ENCODE data around the gene APOO. TPM values are rescaled to one million over a fixed set of nuclear protein-coding genes. Genes with fewer than 3 reads are reported as not detected.

APOO gene
- total RNA-seq, 1 donor from 2014 or later = 8.6 TPM

DNA sequence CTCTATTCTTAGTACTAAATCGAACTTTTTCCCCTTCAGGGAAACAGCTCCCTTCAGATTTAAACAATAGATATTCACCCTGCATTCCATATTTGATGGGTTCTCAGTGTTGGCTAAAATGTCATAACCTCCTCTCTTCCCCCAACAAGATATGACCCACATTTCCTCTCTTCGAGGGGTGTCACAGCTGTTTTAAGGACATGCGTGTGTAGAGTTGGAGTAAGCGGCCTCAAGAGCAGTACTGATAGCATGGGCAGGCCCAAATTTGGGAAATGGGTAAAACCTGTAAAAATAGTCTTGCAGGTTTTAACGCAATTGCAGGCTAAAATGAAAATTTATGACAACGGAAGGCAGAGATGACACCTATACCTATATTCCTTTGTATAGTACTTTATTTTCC is 96.1 kb downstream of the APOO start:
- Histone ChIP-seq H3K4me3 (no peak overlapping the region), H3K27me3 (no peaks in the 10 kb centered on the region), H3K9me3 (no peaks in the 10 kb centered on the region), H3K27ac (no peak overlapping the region), H3K4me1 (no peaks in the 10 kb centered on the region), H3K36me3 (no peaks in the 10 kb centered on the region)
- intact Hi-C loops (cut with DNase I) = no loop called here
- TF ChIP-seq POLR2AphosphoS5 (IDR thresholded peaks at IDR 0.05; ENCODE audit: insufficient read depth in 1 of 2, low read depth in 1 of 2) (no peak), POLR2A (IDR thresholded peaks at IDR 0.05) (no peak)
- TF ChIP-seq, protein P1, sequence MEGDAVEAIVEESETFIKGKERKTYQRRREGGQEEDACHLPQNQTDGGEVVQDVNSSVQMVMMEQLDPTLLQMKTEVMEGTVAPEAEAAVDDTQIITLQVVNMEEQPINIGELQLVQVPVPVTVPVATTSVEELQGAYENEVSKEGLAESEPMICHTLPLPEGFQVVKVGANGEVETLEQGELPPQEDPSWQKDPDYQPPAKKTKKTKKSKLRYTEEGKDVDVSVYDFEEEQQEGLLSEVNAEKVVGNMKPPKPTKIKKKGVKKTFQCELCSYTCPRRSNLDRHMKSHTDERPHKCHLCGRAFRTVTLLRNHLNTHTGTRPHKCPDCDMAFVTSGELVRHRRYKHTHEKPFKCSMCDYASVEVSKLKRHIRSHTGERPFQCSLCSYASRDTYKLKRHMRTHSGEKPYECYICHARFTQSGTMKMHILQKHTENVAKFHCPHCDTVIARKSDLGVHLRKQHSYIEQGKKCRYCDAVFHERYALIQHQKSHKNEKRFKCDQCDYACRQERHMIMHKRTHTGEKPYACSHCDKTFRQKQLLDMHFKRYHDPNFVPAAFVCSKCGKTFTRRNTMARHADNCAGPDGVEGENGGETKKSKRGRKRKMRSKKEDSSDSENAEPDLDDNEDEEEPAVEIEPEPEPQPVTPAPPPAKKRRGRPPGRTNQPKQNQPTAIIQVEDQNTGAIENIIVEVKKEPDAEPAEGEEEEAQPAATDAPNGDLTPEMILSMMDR (IDR thresholded peaks at IDR 0.05) = no peak
- no peak for DNase-seq (ENCODE audit: extremely low spot score in 2 of 2)

DNA sequence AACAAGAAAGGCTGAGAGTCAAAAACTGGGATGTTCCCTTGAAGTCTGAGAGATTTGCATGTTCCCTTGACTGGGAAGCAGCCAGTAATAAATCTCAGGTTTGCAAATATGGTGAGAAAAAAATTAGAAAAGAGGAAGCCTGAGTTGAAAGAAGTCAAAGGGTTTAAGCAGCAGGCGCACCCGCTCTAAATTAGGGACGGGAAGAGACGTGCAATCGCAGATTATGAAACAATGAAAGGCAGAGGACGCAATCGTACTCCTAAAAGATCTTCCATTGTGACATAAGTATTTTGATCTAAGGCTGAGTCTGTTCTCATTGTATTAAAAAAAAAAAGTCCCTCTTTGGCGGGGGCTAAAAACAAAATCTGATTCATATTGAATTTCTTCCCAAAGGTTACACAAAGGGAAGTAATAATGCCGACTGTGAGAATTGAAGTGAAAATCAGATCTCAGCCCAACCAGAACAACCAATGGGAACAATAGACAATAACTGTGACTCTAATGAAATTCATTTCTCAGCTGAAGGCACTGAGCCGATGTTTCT is 96.6 kb downstream of the APOO start:
- Histone ChIP-seq H3K27me3 (no peaks in the 10 kb centered on the region), H3K27ac (no peak overlapping the region), H3K9me3 (no peaks in the 10 kb centered on the region), H3K4me3 (no peak overlapping the region), H3K4me1 (no peaks in the 10 kb centered on the region), H3K36me3 (no peaks in the 10 kb centered on the region)
- DNase-seq (ENCODE audit: extremely low spot score in 2 of 2) = no peak
- no peak for TF ChIP-seq POLR2A (IDR thresholded peaks at IDR 0.05)
- TF ChIP-seq, protein P1 (IDR thresholded peaks at IDR 0.05) = no peak
- TF ChIP-seq POLR2AphosphoS5 (IDR thresholded peaks at IDR 0.05; ENCODE audit: insufficient read depth in 1 of 2, low read depth in 1 of 2) = no peak
- intact Hi-C loops (cut with DNase I) = no loop called here

DNA sequence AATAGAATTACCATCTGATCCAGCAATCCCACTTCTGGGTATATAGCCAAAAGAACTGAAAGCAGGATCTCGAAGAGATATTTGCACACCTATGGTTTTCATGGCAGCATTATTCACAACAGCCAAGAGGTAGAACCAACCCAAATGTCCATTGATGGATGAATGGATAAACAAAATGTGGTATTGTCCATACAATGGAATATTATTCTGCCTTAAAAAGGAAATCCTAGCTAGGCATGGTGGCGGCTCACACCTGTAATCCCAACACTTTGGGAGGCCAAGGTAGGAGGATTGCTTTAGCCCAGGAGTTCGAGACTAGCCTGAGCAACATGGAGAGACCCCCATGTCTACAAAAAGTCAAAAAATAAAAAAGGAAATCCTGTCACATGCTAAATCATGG is 97.5 kb downstream of the APOO start:
- no peaks in the 10 kb centered on the region for H3K9me3 ChIP-seq
- no peak for DNase-seq (ENCODE audit: extremely low spot score in 2 of 2)
- intact Hi-C loops (cut with DNase I) = no loop called here
- no peak for TF ChIP-seq POLR2A (IDR thresholded peaks at IDR 0.05)
- TF ChIP-seq POLR2AphosphoS5 (IDR thresholded peaks at IDR 0.05; ENCODE audit: insufficient read depth in 1 of 2, low read depth in 1 of 2) = no peak
- TF ChIP-seq, protein P1 (IDR thresholded peaks at IDR 0.05) = no peak
- H3K4me3 ChIP-seq = no peak overlapping the region
- no peaks in the 10 kb centered on the region for H3K4me1 ChIP-seq
- H3K36me3 ChIP-seq = no peaks in the 10 kb centered on the region
- H3K27me3 ChIP-seq = no peaks in the 10 kb centered on the region
- H3K27ac ChIP-seq = no peak overlapping the region

DNA sequence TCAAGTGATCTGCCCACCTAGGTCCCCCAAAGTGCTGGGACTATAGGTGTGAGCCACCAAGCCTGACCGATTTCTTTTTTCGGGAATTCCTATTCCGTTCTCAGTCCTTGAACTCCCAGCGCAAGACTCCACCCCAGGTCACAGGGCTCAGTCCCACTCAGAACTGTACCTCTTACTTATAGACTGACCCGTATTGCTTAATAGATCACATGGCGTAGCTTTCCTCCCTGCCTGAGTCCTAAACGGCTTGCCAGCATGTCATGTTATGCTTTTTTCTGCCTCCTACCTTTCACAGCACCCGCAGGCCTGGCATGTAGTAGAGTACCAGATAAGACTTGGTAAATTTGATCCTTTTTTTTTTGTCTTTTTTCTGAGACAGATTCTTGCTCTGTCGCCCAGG is 102.3 kb downstream of the APOO start:
- intact Hi-C loops (cut with DNase I) = no loop called here
- DNase-seq (ENCODE audit: extremely low spot score in 2 of 2) = no peak
- TF ChIP-seq, protein P1 (IDR thresholded peaks at IDR 0.05) = no peak
- no peak for TF ChIP-seq POLR2AphosphoS5 (IDR thresholded peaks at IDR 0.05; ENCODE audit: insufficient read depth in 1 of 2, low read depth in 1 of 2)
- no peaks in the 10 kb centered on the region for H3K9me3 ChIP-seq
- H3K4me1 ChIP-seq = no peaks in the 10 kb centered on the region
- no peak overlapping the region for H3K27ac ChIP-seq
- H3K27me3 ChIP-seq = no peaks in the 10 kb centered on the region
- no peaks in the 10 kb centered on the region for H3K36me3 ChIP-seq
- H3K4me3 ChIP-seq = no peak overlapping the region

DNA sequence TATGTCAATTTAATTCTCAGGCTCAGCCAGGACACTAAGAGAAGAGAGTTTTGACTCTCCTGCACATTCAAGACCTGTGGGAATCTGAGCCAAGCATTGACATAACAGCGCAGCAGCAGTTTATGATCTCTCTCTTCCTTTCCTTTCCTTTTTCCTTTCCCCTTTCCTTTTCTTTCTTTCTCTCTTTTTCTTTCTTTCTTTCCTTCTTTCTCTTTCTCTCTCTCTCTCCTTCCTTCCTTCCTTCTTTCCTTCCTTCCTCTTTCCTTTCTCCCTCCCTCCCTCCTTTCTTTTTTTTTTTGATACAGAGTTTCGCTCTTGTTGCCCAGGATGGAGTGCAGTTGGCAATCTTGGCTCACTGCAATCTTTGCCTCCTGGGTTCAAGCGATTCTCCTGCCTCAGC is 103.2 kb downstream of the APOO start:
- TF ChIP-seq POLR2AphosphoS5 (IDR thresholded peaks at IDR 0.05; ENCODE audit: insufficient read depth in 1 of 2, low read depth in 1 of 2) (no peak), POLR2A (IDR thresholded peaks at IDR 0.05) (no peak)
- TF ChIP-seq, protein P1 (IDR thresholded peaks at IDR 0.05) = no peak
- intact Hi-C loops (cut with DNase I) = no loop called here
- H3K27ac ChIP-seq = no peak overlapping the region
- no peaks in the 10 kb centered on the region for H3K9me3 ChIP-seq
- H3K27me3 ChIP-seq = no peaks in the 10 kb centered on the region
- no peak overlapping the region for H3K4me3 ChIP-seq
- DNase-seq (ENCODE audit: extremely low spot score in 2 of 2) = no peak
- H3K4me1 ChIP-seq = no peaks in the 10 kb centered on the region
- H3K36me3 ChIP-seq = no peaks in the 10 kb centered on the region

Measured in vagina (tissue), 2 donors.